Measurements from ENCODE around the gene BPIFB4. TPM values are rescaled to one million over a fixed set of nuclear protein-coding genes. Genes with fewer than 3 reads are reported as not detected.
A peak's percentile ranks its signal among the peaks of the same experiment; 100 is the strongest.

The BPIFB4 gene
- total and polyA plus RNA-seq, 9 donors, result 0.07 to 0.30 (median 0.09) TPM; not detected in 3

GRCh38 chr20:33127422-33128097 is 48.1 kb downstream of the BPIFB4 start:
- no peaks in the 10 kb centered on the region for H3K4me1 ChIP-seq (ENCODE audit: control insufficient read depth, insufficient read depth, low read length)
- peaks cover 2% of the 10 kb centered on the region for H3K27me3 ChIP-seq (ENCODE audit: control insufficient read depth, insufficient read depth, low read length)
- no peak overlapping the region for H3K4me3 ChIP-seq (ENCODE audit: low read length)
- no peaks in the 10 kb centered on the region for H3K36me3 ChIP-seq (ENCODE audit: control insufficient read depth, insufficient read depth, low read length)
- no peaks in the 10 kb centered on the region for H3K9me3 ChIP-seq (replicated peaks; ENCODE audit: control insufficient read depth, low read depth, low read length)
- no peak overlapping the region for H3K27ac ChIP-seq (ENCODE audit: low read length)
- 100% methylated on average over 1 of the region's 4 CpGs for WGBS (ENCODE audit: insufficient coverage)
- DNase-seq, result no peak

- Histone ChIP-seq H3K9me3 (replicated peaks; ENCODE audit: control insufficient read depth, low read depth, low read length) (no peaks in the 10 kb centered on the region), H3K36me3 (ENCODE audit: control insufficient read depth, insufficient read depth, low read length) (no peaks in the 10 kb centered on the region), H3K27me3 (ENCODE audit: control insufficient read depth, insufficient read depth, low read length) (peaks cover 4% of the 10 kb centered on the region), H3K27ac (ENCODE audit: low read length) (no peak overlapping the region), H3K4me1 (ENCODE audit: control insufficient read depth, insufficient read depth, low read length) (no peaks in the 10 kb centered on the region), H3K4me3 (ENCODE audit: low read length) (no peak overlapping the region)
- WGBS (ENCODE audit: insufficient coverage), result no CpG with 5 or more reads among the region's 9 CpGs
- DNase-seq, result no peak
These were observed 51.2 kb downstream of the BPIFB4 start for GRCh38 chr20:33130568-33131061.

- Histone ChIP-seq H3K4me1 (ENCODE audit: control insufficient read depth, insufficient read depth, low read length) (no peaks in the 10 kb centered on the region), H3K9me3 (replicated peaks; ENCODE audit: control insufficient read depth, low read depth, low read length) (no peaks in the 10 kb centered on the region), H3K27ac (ENCODE audit: low read length) (no peak overlapping the region), H3K4me3 (ENCODE audit: low read length) (no peak overlapping the region), H3K36me3 (ENCODE audit: control insufficient read depth, insufficient read depth, low read length) (no peaks in the 10 kb centered on the region), H3K27me3 (ENCODE audit: control insufficient read depth, insufficient read depth, low read length) (peaks cover 4% of the 10 kb centered on the region)
- DNase-seq, result no peak
- 90% methylated on average over 2 of the region's 5 CpGs for WGBS (ENCODE audit: insufficient coverage)
These were observed 52.6 kb downstream of the BPIFB4 start for GRCh38 chr20:33131949-33132473.

GRCh38 chr20:33132513-33133372 is 53.3 kb downstream of the BPIFB4 start:
- Histone ChIP-seq H3K4me1 (ENCODE audit: control insufficient read depth, insufficient read depth, low read length) (no peaks in the 10 kb centered on the region), H3K27ac (ENCODE audit: low read length) (no peak overlapping the region), H3K27me3 (ENCODE audit: control insufficient read depth, insufficient read depth, low read length) (peaks cover 2% of the 10 kb centered on the region), H3K9me3 (replicated peaks; ENCODE audit: control insufficient read depth, low read depth, low read length) (no peaks in the 10 kb centered on the region), H3K36me3 (ENCODE audit: control insufficient read depth, insufficient read depth, low read length) (no peaks in the 10 kb centered on the region), H3K4me3 (ENCODE audit: low read length) (no peak overlapping the region)
- peak; percentile 14 for DNase-seq
- WGBS (ENCODE audit: insufficient coverage), result 31% methylated on average over 12 of the region's 14 CpGs

- peaks cover 2% of the 10 kb centered on the region for H3K27me3 ChIP-seq (ENCODE audit: control insufficient read depth, insufficient read depth, low read length)
- H3K9me3 ChIP-seq (replicated peaks; ENCODE audit: control insufficient read depth, low read depth, low read length), result no peaks in the 10 kb centered on the region
- 82% methylated on average over 10 of the region's 11 CpGs for WGBS (ENCODE audit: insufficient coverage)
- no peak overlapping the region for H3K27ac ChIP-seq (ENCODE audit: low read length)
- H3K36me3 ChIP-seq (ENCODE audit: control insufficient read depth, insufficient read depth, low read length), result no peaks in the 10 kb centered on the region
- DNase-seq, result no peak
- H3K4me3 ChIP-seq (ENCODE audit: low read length), result no peak overlapping the region
- H3K4me1 ChIP-seq (ENCODE audit: control insufficient read depth, insufficient read depth, low read length), result no peaks in the 10 kb centered on the region
These were observed 54.0 kb downstream of the BPIFB4 start for GRCh38 chr20:33133373-33133941.

GRCh38 chr20:33137195-33137594 is 57.8 kb downstream of the BPIFB4 start:
- no peaks in the 10 kb centered on the region for H3K4me1 ChIP-seq (ENCODE audit: control insufficient read depth, insufficient read depth, low read length)
- no peak for DNase-seq
- H3K36me3 ChIP-seq (ENCODE audit: control insufficient read depth, insufficient read depth, low read length), result no peaks in the 10 kb centered on the region
- H3K27ac ChIP-seq (ENCODE audit: low read length), result no peak overlapping the region
- no peak overlapping the region for H3K4me3 ChIP-seq (ENCODE audit: low read length)
- H3K27me3 ChIP-seq (ENCODE audit: control insufficient read depth, insufficient read depth, low read length), result peaks cover 2% of the 10 kb centered on the region
- WGBS (ENCODE audit: insufficient coverage), result no CpG with 5 or more reads among the region's 3 CpGs
- no peaks in the 10 kb centered on the region for H3K9me3 ChIP-seq (replicated peaks; ENCODE audit: control insufficient read depth, low read depth, low read length)

GRCh38 chr20:33139467-33139866 is 60.0 kb downstream of the BPIFB4 start:
- no peaks in the 10 kb centered on the region for H3K27me3 ChIP-seq (ENCODE audit: control insufficient read depth, insufficient read depth, low read length)
- no peaks in the 10 kb centered on the region for H3K36me3 ChIP-seq (ENCODE audit: control insufficient read depth, insufficient read depth, low read length)
- no peak overlapping the region for H3K4me3 ChIP-seq (ENCODE audit: low read length)
- no peak for DNase-seq
- peaks cover 3% of the 10 kb centered on the region for H3K9me3 ChIP-seq (replicated peaks; ENCODE audit: control insufficient read depth, low read depth, low read length)
- no peak overlapping the region for H3K27ac ChIP-seq (ENCODE audit: low read length)
- no peaks in the 10 kb centered on the region for H3K4me1 ChIP-seq (ENCODE audit: control insufficient read depth, insufficient read depth, low read length)

GRCh38 chr20:33145521-33145920 is 66.1 kb downstream of the BPIFB4 start:
- 74% methylated on average over 4 of the region's 5 CpGs for WGBS (ENCODE audit: insufficient coverage)

GRCh38 chr20:33147299-33147698 is 67.9 kb downstream of the BPIFB4 start:
- H3K27me3 ChIP-seq (ENCODE audit: control insufficient read depth, insufficient read depth, low read length), result peaks cover 4% of the 10 kb centered on the region
- no CpG with 5 or more reads among the region's 5 CpGs for WGBS (ENCODE audit: insufficient coverage)
- H3K36me3 ChIP-seq (ENCODE audit: control insufficient read depth, insufficient read depth, low read length), result no peaks in the 10 kb centered on the region
- H3K27ac ChIP-seq (ENCODE audit: low read length), result no peak overlapping the region
- DNase-seq, result no peak
- H3K4me1 ChIP-seq (ENCODE audit: control insufficient read depth, insufficient read depth, low read length), result no peaks in the 10 kb centered on the region
- no peak overlapping the region for H3K4me3 ChIP-seq (ENCODE audit: low read length)
- H3K9me3 ChIP-seq (replicated peaks; ENCODE audit: control insufficient read depth, low read depth, low read length), result peaks cover 3% of the 10 kb centered on the region

More at GRCh38 chr20:33145521-33145920, 66.1 kb downstream of the BPIFB4 start:
- Histone ChIP-seq H3K9me3 (replicated peaks; ENCODE audit: control insufficient read depth, low read depth, low read length) (peaks cover 3% of the 10 kb centered on the region), H3K27me3 (ENCODE audit: control insufficient read depth, insufficient read depth, low read length) (peaks cover 4% of the 10 kb centered on the region), H3K36me3 (ENCODE audit: control insufficient read depth, insufficient read depth, low read length) (no peaks in the 10 kb centered on the region), H3K27ac (ENCODE audit: low read length) (no peak overlapping the region), H3K4me1 (ENCODE audit: control insufficient read depth, insufficient read depth, low read length) (no peaks in the 10 kb centered on the region), H3K4me3 (ENCODE audit: low read length) (no peak overlapping the region)
- DNase-seq, result no peak

GRCh38 chr20:33148040-33148439 is 68.6 kb downstream of the BPIFB4 start:
- WGBS (ENCODE audit: insufficient coverage), result 79% methylated on average over 4 of the region's 4 CpGs
- Histone ChIP-seq H3K36me3 (ENCODE audit: control insufficient read depth, insufficient read depth, low read length) (no peaks in the 10 kb centered on the region), H3K4me1 (ENCODE audit: control insufficient read depth, insufficient read depth, low read length) (no peaks in the 10 kb centered on the region), H3K27me3 (ENCODE audit: control insufficient read depth, insufficient read depth, low read length) (peaks cover 4% of the 10 kb centered on the region), H3K4me3 (ENCODE audit: low read length) (no peak overlapping the region), H3K27ac (ENCODE audit: low read length) (no peak overlapping the region), H3K9me3 (replicated peaks; ENCODE audit: control insufficient read depth, low read depth, low read length) (peaks cover under 1% of the 10 kb centered on the region)
- no peak for DNase-seq

All from muscle of leg (tissue), 11 donors.